ENCODE measurements around the gene SPINK2. TPM values are rescaled to one million over a fixed set of nuclear protein-coding genes. Genes with fewer than 3 reads are reported as not detected.

Gene SPINK2
- total RNA-seq, 2 experiments from 2014 or later: 0.78 to 1.3 TPM

- H3K36me3 Mint-ChIP-seq: no peaks in the 10 kb centered on the region
- no peak overlapping the region for H3K27ac Mint-ChIP-seq
- H3K4me1 Mint-ChIP-seq: peaks cover 21% of the 10 kb centered on the region
- no peak overlapping the region for H3K4me3 Mint-ChIP-seq
- H3K27me3 Mint-ChIP-seq: peaks cover 9% of the 10 kb centered on the region
- no peak for DNase-seq
- H3K9me3 Mint-ChIP-seq: no peaks in the 10 kb centered on the region
Observed at GRCh38 chr4:56823933-56824600, 2.6 kb upstream of the SPINK2 start.

GRCh38 chr4:56818797-56819196 is 2.7 kb downstream of the SPINK2 start:
- Mint-ChIP-seq H3K4me3 (no peak overlapping the region), H3K4me1 (peaks cover 39% of the 10 kb centered on the region), H3K9me3 (no peaks in the 10 kb centered on the region), H3K27me3 (peaks cover 9% of the 10 kb centered on the region), H3K36me3 (no peaks in the 10 kb centered on the region), H3K27ac (peak overlapping the region; percentile 88)
- no peak for DNase-seq

GRCh38 chr4:56817840-56818491 is 3.5 kb downstream of the SPINK2 start:
- Mint-ChIP-seq H3K36me3 (no peaks in the 10 kb centered on the region), H3K4me1 (peaks cover 39% of the 10 kb centered on the region), H3K9me3 (no peaks in the 10 kb centered on the region), H3K27ac (peak overlapping the region; percentile 88), H3K4me3 (peak overlapping the region; percentile 3), H3K27me3 (peaks cover 9% of the 10 kb centered on the region)
- peak; percentile 50 for DNase-seq

GRCh38 chr4:56806666-56807065 is 14.8 kb downstream of the SPINK2 start:
- H3K4me1 Mint-ChIP-seq: peaks cover 21% of the 10 kb centered on the region
- DNase-seq: no peak

GRCh38 chr4:56804551-56804950 is 16.9 kb downstream of the SPINK2 start:
- no peaks in the 10 kb centered on the region for H3K36me3 Mint-ChIP-seq
- H3K9me3 Mint-ChIP-seq: no peaks in the 10 kb centered on the region
- no peak for DNase-seq
- no peaks in the 10 kb centered on the region for H3K27me3 Mint-ChIP-seq
- H3K27ac Mint-ChIP-seq: no peak overlapping the region
- peaks cover 26% of the 10 kb centered on the region for H3K4me1 Mint-ChIP-seq
- no peak overlapping the region for H3K4me3 Mint-ChIP-seq

More at GRCh38 chr4:56806666-56807065, 14.8 kb downstream of the SPINK2 start:
- H3K36me3 Mint-ChIP-seq: no peaks in the 10 kb centered on the region
- no peak overlapping the region for H3K27ac Mint-ChIP-seq
- H3K4me3 Mint-ChIP-seq: no peak overlapping the region
- H3K9me3 Mint-ChIP-seq: no peaks in the 10 kb centered on the region
- no peaks in the 10 kb centered on the region for H3K27me3 Mint-ChIP-seq

GRCh38 chr4:56803471-56803870 is 18.0 kb downstream of the SPINK2 start:
- no peak overlapping the region for H3K4me3 Mint-ChIP-seq
- no peaks in the 10 kb centered on the region for H3K9me3 Mint-ChIP-seq
- no peaks in the 10 kb centered on the region for H3K27me3 Mint-ChIP-seq
- no peak overlapping the region for H3K27ac Mint-ChIP-seq
- H3K36me3 Mint-ChIP-seq: no peaks in the 10 kb centered on the region
- peaks cover 29% of the 10 kb centered on the region for H3K4me1 Mint-ChIP-seq
- DNase-seq: no peak

GRCh38 chr4:56799824-56800756 is 21.4 kb downstream of the SPINK2 start:
- Mint-ChIP-seq H3K9me3 (no peaks in the 10 kb centered on the region), H3K4me1 (peaks cover 21% of the 10 kb centered on the region), H3K27ac (peak overlapping the region; percentile 66), H3K36me3 (no peaks in the 10 kb centered on the region), H3K4me3 (peak overlapping the region; percentile 90), H3K27me3 (no peaks in the 10 kb centered on the region)
- peak; percentile 82 for DNase-seq

GRCh38 chr4:56799161-56799759 is 22.2 kb downstream of the SPINK2 start:
- H3K27ac Mint-ChIP-seq: no peak overlapping the region
- H3K27me3 Mint-ChIP-seq: no peaks in the 10 kb centered on the region
- H3K9me3 Mint-ChIP-seq: no peaks in the 10 kb centered on the region
- H3K36me3 Mint-ChIP-seq: no peaks in the 10 kb centered on the region
- H3K4me3 Mint-ChIP-seq: peak overlapping the region; percentile 90
- peaks cover 16% of the 10 kb centered on the region for H3K4me1 Mint-ChIP-seq
- no peak for DNase-seq

- Mint-ChIP-seq H3K4me1 (peaks cover 7% of the 10 kb centered on the region), H3K36me3 (no peaks in the 10 kb centered on the region), H3K27me3 (no peaks in the 10 kb centered on the region), H3K4me3 (no peak overlapping the region), H3K9me3 (no peaks in the 10 kb centered on the region), H3K27ac (no peak overlapping the region)
- no peak for DNase-seq
Observed at GRCh38 chr4:56796211-56796610, 25.3 kb downstream of the SPINK2 start.

GRCh38 chr4:56791316-56791715 is 30.2 kb downstream of the SPINK2 start:
- Mint-ChIP-seq H3K27me3 (no peaks in the 10 kb centered on the region), H3K4me1 (no peaks in the 10 kb centered on the region), H3K36me3 (no peaks in the 10 kb centered on the region), H3K27ac (no peak overlapping the region), H3K4me3 (no peak overlapping the region), H3K9me3 (no peaks in the 10 kb centered on the region)
- no peak for DNase-seq

GRCh38 chr4:56790691-56791091 is 30.8 kb downstream of the SPINK2 start:
- Mint-ChIP-seq H3K27me3 (no peaks in the 10 kb centered on the region), H3K36me3 (no peaks in the 10 kb centered on the region), H3K4me3 (no peak overlapping the region), H3K4me1 (no peaks in the 10 kb centered on the region), H3K9me3 (no peaks in the 10 kb centered on the region), H3K27ac (no peak overlapping the region)
- DNase-seq: no peak

- Mint-ChIP-seq H3K9me3 (no peaks in the 10 kb centered on the region), H3K4me1 (no peaks in the 10 kb centered on the region)
Observed at GRCh38 chr4:56788081-56788480, 33.4 kb downstream of the SPINK2 start.

GRCh38 chr4:56787380-56787779 is 34.1 kb downstream of the SPINK2 start:
- Mint-ChIP-seq H3K27me3 (no peaks in the 10 kb centered on the region), H3K27ac (no peak overlapping the region), H3K4me3 (no peak overlapping the region), H3K36me3 (no peaks in the 10 kb centered on the region), H3K9me3 (no peaks in the 10 kb centered on the region), H3K4me1 (no peaks in the 10 kb centered on the region)
- DNase-seq: no peak

More at GRCh38 chr4:56788081-56788480, 33.4 kb downstream of the SPINK2 start:
- Mint-ChIP-seq H3K4me3 (no peak overlapping the region), H3K27me3 (no peaks in the 10 kb centered on the region), H3K36me3 (no peaks in the 10 kb centered on the region), H3K27ac (no peak overlapping the region)
- DNase-seq: no peak

- H3K4me3 Mint-ChIP-seq: no peak overlapping the region
Observed at GRCh38 chr4:56786955-56787354, 34.5 kb downstream of the SPINK2 start.

GRCh38 chr4:56783986-56784385 is 37.5 kb downstream of the SPINK2 start:
- no peaks in the 10 kb centered on the region for H3K36me3 Mint-ChIP-seq
- no peak overlapping the region for H3K27ac Mint-ChIP-seq
- no peaks in the 10 kb centered on the region for H3K9me3 Mint-ChIP-seq
- no peak overlapping the region for H3K4me3 Mint-ChIP-seq
- no peak for DNase-seq
- no peaks in the 10 kb centered on the region for H3K27me3 Mint-ChIP-seq
- no peaks in the 10 kb centered on the region for H3K4me1 Mint-ChIP-seq

More at GRCh38 chr4:56786955-56787354, 34.5 kb downstream of the SPINK2 start:
- no peaks in the 10 kb centered on the region for H3K4me1 Mint-ChIP-seq
- H3K36me3 Mint-ChIP-seq: no peaks in the 10 kb centered on the region
- no peak for DNase-seq
- H3K27ac Mint-ChIP-seq: no peak overlapping the region
- H3K9me3 Mint-ChIP-seq: no peaks in the 10 kb centered on the region
- H3K27me3 Mint-ChIP-seq: no peaks in the 10 kb centered on the region
